Left ventricle myocardium inferior (tissue), 1 donor: Measurements from ENCODE around the gene PARP16. TPM values are rescaled to one million over a fixed set of nuclear protein-coding genes. Genes with fewer than 3 reads are reported as not detected.
"Not testable (repeated sequence)": the region's sequence is repeated elsewhere in the genome, so short reads cannot be mapped to it uniquely, and the experiment has no call there.

Experiments
- DNase-seq: peaks from one replicate; pipeline ENCODE4 v3.0.0-alpha.2; 2020
- H3K27ac ChIP-seq: fragments of 200-600 bp; replicated peaks from 2 replicates; pipeline ENCODE4 v1.8.0; 2021
- H3K27me3 ChIP-seq: fragments of 200-600 bp; 2 replicates; pipeline ENCODE4 v1.8.0; 2021; ENCODE audit warnings: low read depth
- H3K36me3 ChIP-seq: fragments of 200-600 bp; 2 replicates; pipeline ENCODE4 v1.8.0; 2021
- H3K4me1 ChIP-seq: fragments of 200-600 bp; 2 replicates; pipeline ENCODE4 v1.8.0; 2021
- H3K4me3 ChIP-seq: fragments of 200-600 bp; 2 replicates; pipeline ENCODE4 v1.8.0; 2021; ENCODE audit warnings: mild to moderate bottlenecking, moderate library complexity
- H3K9me3 ChIP-seq: fragments of 200-600 bp; replicated peaks from 2 replicates; pipeline ENCODE4 v1.8.0; 2021
- intact Hi-C: fragments of 100-400 bp; cut with micrococcal nuclease; formaldehyde crosslinking; loops from one replicate; pipeline ENCODE4 v1.11.0; 2022
- total RNA-seq: library from RNA; stranded (reverse); fragmentation: NEBNext Ultra II Directional; extraction: Animal tissue kit (Norgen Biotek cat#: 25700); gene quantifications from one replicate; pipeline ENCODE4 v1.2.1, GENCODE V29; 2021
- TF ChIP-seq, protein P1 (sequence below): fragments of 200-600 bp; IDR thresholded peaks from 2 replicates; pipeline ENCODE4 v1.8.0; 2021; ENCODE audit warnings: antibody characterized with exemption, mild to moderate bottlenecking, borderline replicate concordance
- donor health status: DM: no; HTN: yes; CAD: no; lungs with severe emphysema.

Gene PARP16
- total RNA-seq, 1 donor from 2014 or later, result 4.6 TPM

DNA sequence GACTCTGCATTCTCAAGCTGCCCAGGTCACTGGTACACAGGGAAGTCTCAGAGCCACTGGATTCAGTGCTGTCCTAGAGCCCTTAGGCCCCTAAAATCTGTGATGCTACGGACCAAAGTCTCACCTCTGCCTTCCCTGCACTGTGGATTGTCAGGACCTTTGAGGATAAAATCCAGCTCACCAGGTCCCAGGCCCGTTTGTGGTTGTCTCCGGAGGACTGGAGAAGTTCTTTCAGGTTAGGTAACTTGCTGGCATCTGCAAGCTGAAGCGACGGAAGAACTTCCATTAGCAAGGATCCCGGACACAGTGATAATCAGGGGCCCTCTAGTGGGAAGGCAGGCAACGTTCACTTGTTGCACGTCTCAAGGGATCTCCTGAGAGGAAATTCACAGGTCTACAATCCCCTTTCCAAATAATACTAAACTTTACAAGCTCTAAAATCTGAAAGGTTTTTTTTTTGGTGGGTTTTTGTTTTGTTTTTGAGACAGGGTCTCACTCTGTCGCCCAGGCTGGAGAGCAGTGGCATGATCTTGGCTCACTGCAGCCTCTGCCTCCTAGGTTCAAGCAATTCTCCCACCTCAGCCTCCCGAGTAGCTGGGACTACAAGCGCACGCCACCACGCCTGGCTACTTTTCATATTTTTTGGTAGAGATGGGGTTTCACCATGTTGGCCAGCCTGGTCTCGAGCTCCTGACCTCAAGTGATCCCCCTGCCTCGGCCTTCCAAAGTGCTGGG, 15.7 kb downstream of the PARP16 start:
- peak; percentile 45 for DNase-seq
- intact Hi-C loops, H3K27me3 ChIP-seq, H3K27ac ChIP-seq, H3K4me3 ChIP-seq, H3K9me3 ChIP-seq: not testable (repeated sequence)
- Histone ChIP-seq H3K4me1 (peaks cover 36% of the 10 kb centered on the region), H3K36me3 (peaks cover 28% of the 10 kb centered on the region)
- TF ChIP-seq, protein P1, sequence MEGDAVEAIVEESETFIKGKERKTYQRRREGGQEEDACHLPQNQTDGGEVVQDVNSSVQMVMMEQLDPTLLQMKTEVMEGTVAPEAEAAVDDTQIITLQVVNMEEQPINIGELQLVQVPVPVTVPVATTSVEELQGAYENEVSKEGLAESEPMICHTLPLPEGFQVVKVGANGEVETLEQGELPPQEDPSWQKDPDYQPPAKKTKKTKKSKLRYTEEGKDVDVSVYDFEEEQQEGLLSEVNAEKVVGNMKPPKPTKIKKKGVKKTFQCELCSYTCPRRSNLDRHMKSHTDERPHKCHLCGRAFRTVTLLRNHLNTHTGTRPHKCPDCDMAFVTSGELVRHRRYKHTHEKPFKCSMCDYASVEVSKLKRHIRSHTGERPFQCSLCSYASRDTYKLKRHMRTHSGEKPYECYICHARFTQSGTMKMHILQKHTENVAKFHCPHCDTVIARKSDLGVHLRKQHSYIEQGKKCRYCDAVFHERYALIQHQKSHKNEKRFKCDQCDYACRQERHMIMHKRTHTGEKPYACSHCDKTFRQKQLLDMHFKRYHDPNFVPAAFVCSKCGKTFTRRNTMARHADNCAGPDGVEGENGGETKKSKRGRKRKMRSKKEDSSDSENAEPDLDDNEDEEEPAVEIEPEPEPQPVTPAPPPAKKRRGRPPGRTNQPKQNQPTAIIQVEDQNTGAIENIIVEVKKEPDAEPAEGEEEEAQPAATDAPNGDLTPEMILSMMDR, result peak; percentile 77

GRCh38 chr15:65268411-65268810, 18.3 kb downstream of the PARP16 start:
- TF ChIP-seq, protein P1, result no peak
- no peaks in the 10 kb centered on the region for H3K27me3 ChIP-seq
- H3K27ac ChIP-seq, result no peak overlapping the region
- H3K9me3 ChIP-seq, result no peaks in the 10 kb centered on the region
- no peak overlapping the region for H3K4me3 ChIP-seq
- peaks cover 30% of the 10 kb centered on the region for H3K4me1 ChIP-seq
- peaks cover 29% of the 10 kb centered on the region for H3K36me3 ChIP-seq
- no peak for DNase-seq
- intact Hi-C loops, result loop anchor here (10.0 kb wide), 1 partner anchor 74 kb away; no protein-coding TSS in a partner anchor

GRCh38 chr15:65266469-65266868, 20.2 kb downstream of the PARP16 start:
- no peaks in the 10 kb centered on the region for H3K9me3 ChIP-seq
- peaks cover 16% of the 10 kb centered on the region for H3K4me1 ChIP-seq
- intact Hi-C loops, result loop anchor here (10.0 kb wide), 1 partner anchor 72 kb away; no protein-coding TSS in a partner anchor
- no peak for DNase-seq
- TF ChIP-seq, protein P1, result no peak
- no peak overlapping the region for H3K4me3 ChIP-seq
- H3K27me3 ChIP-seq, result no peaks in the 10 kb centered on the region
- peaks cover 46% of the 10 kb centered on the region for H3K36me3 ChIP-seq
- no peak overlapping the region for H3K27ac ChIP-seq

DNA sequence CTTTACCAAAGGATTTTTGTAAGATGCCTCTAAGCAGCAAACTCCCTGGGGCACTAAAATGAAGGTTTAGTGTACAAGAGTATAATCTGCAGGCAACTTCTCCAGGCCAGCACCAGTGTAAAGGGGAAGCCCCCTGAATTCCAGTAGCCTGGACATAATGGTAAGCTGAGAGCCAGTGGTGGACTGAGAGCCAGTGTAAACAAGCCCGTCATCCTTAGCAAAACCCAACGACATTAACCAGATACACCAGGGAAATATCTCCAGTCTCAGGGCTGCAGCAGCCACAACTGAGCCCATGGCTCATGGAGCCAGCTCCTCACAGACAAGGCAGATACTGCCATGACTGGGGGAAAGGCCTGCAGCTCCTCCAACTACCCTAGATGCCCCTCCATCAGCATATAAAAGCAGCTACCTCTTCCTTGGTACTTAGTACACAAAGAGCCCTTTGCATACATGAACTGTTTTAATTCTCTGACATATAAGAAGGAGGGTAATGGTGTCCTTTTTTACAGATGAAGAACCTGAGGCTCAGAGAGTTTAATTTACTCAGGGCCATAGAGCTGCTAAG, 21.7 kb downstream of the PARP16 start:
- no peaks in the 10 kb centered on the region for H3K27me3 ChIP-seq
- peak overlapping the region; percentile 31 for H3K27ac ChIP-seq
- no peak for DNase-seq
- intact Hi-C loops, result loop anchor here (10.0 kb wide), 1 partner anchor 70 kb away; no protein-coding TSS in a partner anchor
- H3K4me1 ChIP-seq, result peaks cover 4% of the 10 kb centered on the region
- no peak overlapping the region for H3K4me3 ChIP-seq
- no peaks in the 10 kb centered on the region for H3K9me3 ChIP-seq
- TF ChIP-seq, protein P1, result no peak
- peaks cover 49% of the 10 kb centered on the region for H3K36me3 ChIP-seq

DNA sequence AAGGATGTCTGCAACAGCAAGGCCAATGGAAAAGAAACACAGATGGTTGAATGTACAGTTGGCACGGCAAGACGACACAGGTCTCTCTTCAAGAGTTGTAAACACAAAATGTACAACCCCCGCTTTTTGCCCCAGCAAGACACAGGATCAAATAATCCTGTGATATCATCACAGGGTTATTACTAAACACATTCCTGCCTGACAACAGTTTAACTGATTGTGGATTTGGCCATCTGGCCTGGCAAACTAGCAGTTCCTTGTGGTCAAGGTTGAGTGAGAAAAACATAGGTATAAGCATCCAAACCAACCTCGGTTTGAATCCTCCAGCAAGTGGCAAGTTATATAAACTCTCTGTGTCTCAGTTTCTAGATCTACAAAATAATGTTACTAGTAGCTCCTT, 23.4 kb downstream of the PARP16 start:
- TF ChIP-seq, protein P1, result no peak
- intact Hi-C loops, result loop anchor here (10.0 kb wide), 1 partner anchor 69 kb away; no protein-coding TSS in a partner anchor
- Histone ChIP-seq H3K27me3 (no peaks in the 10 kb centered on the region), H3K36me3 (peaks cover 56% of the 10 kb centered on the region), H3K27ac (no peak overlapping the region), H3K9me3 (no peaks in the 10 kb centered on the region), H3K4me1 (peaks cover 5% of the 10 kb centered on the region), H3K4me3 (no peak overlapping the region)
- no peak for DNase-seq
